Cardiac fibroblast (primary cell): ENCODE measurements around the gene YBX3.

ENCODE experiments used
- DNase-seq, 2 donors: peaks; one replicate each; pipeline versions ENCODE4 v3.0.0 to v3.0.0-alpha.2; 2010; ENCODE audit warnings: low read depth in 2 of 2
- H3K4me3 ChIP-seq, 2 donors: replicated peaks in 1 of 2; 1 replicate in 1 of 2; 2 replicates in 1 of 2; pipeline ENCODE4 v1.5.1; 2011; ENCODE audit warnings: low read depth in 2 of 2, low read length in 2 of 2, mild to moderate bottlenecking in 2 of 2, moderate library complexity in 1 of 2
- CTCF ChIP-seq: IDR thresholded peaks from one replicate; pipeline ENCODE4 v1.5.1; 2011; ENCODE audit warnings: low read depth, mild to moderate bottlenecking, low read length, inconsistent platforms

Gene YBX3

GRCh38 chr12:10663869-10664268, 59.3 kb downstream of the YBX3 start:
- H3K4me3 ChIP-seq, result no peak overlapping the region
- no peak for DNase-seq
- TF ChIP-seq CTCF, result no peak

GRCh38 chr12:10661338-10661737, 61.8 kb downstream of the YBX3 start:
- peak in 1 of 2 donors; percentile 68 for DNase-seq
- no peak overlapping the region for H3K4me3 ChIP-seq
- no peak for TF ChIP-seq CTCF

- TF ChIP-seq CTCF, result no peak
- H3K4me3 ChIP-seq, result no peak overlapping the region
Observed at GRCh38 chr12:10654003-10654402, 69.1 kb downstream of the YBX3 start.

GRCh38 chr12:10652192-10652591, 70.9 kb downstream of the YBX3 start:
- no peak overlapping the region for H3K4me3 ChIP-seq
- TF ChIP-seq CTCF, result no peak
- DNase-seq, result no peak

More at GRCh38 chr12:10654003-10654402, 69.1 kb downstream of the YBX3 start:
- DNase-seq, result no peak
